B cell (primary cell): Measurements from ENCODE around the gene TMEM164. TPM values are rescaled to one million over a fixed set of nuclear protein-coding genes. Genes with fewer than 3 reads are reported as not detected.

ENCODE experiments used
- ATAC-seq: fragments of 200-7000 bp; cut with Tn5 transposase; one replicate; pipeline ENCODE4 v1.10.0; 2021; ENCODE audit warnings: low read depth, mild to moderate bottlenecking, moderate number of reproducible peaks, moderate library complexity
- CTCF ChIA-PET: fragments of 350-600 bp; sonication (Branson Sonifier 250); formaldehyde crosslinking; loops from one replicate; lab custom pipeline; 2021; ENCODE audit warnings: antibody characterized with exemption, inconsistent platforms; lab: Charles Lee
- POLR2A ChIA-PET: fragments of 350-600 bp; sonication (Branson Sonifier 250); formaldehyde crosslinking; loops from one replicate; lab custom pipeline; 2021; ENCODE audit warnings: antibody characterized with exemption; lab: Charles Lee
- DNase-seq: peaks from one replicate; pipeline ENCODE4 v3.0.0; 2013
- H2AFZ ChIP-seq: 2 replicates; pipeline ENCODE4 v1.6.1; 2012; ENCODE audit warnings: mild to moderate bottlenecking, low read depth, low read length; ENCODE audit not compliant: insufficient read depth, poor library complexity, severe bottlenecking
- H3K27ac ChIP-seq, 2 donors: 1 replicate in 1 of 2; 2 replicates in 1 of 2; pipeline ENCODE4 v1.5.1; 2012 to 2013; ENCODE audit warnings: low read length in 2 of 2, mild to moderate bottlenecking in 2 of 2, moderate library complexity in 1 of 2
- H3K27me3 ChIP-seq, 4 experiments: fragments of 200-600 bp in 1 of 4; sonication (generic) in 1 of 4; replicated peaks in 1 of 4; 1 replicate in 2 of 4; 2 replicates in 2 of 4; pipeline versions ENCODE4 v1.6.1 to v1.7.0; 2013 to 2016; ENCODE audit warnings: low read length in 3 of 4, mild to moderate bottlenecking in 2 of 4, mixed read lengths in 1 of 4, moderate library complexity in 1 of 4; ENCODE audit not compliant: insufficient read depth in 4 of 4, control insufficient read depth in 3 of 4; ENCODE audit errors: control extremely low read depth in 1 of 4
- H3K36me3 ChIP-seq, 2 experiments: replicated peaks in 1 of 2; 1 replicate in 1 of 2; 2 replicates in 1 of 2; pipeline versions ENCODE4 v1.6.1 to v1.7.1; 2013; ENCODE audit warnings: low read length in 1 of 2; ENCODE audit not compliant: insufficient read depth in 2 of 2, control insufficient read depth in 1 of 2; ENCODE audit errors: control extremely low read depth in 1 of 2, extremely low read depth in 1 of 2
- H3K4me1 ChIP-seq, 2 donors: fragments of 200-600 bp in 1 of 2; sonication (generic) in 1 of 2; 1 replicate in 1 of 2; 2 replicates in 1 of 2; pipeline versions ENCODE4 v1.5.1 to v1.6.1; 2013 to 2017; ENCODE audit warnings: low read length in 2 of 2; ENCODE audit not compliant: control insufficient read depth in 2 of 2, insufficient read depth in 2 of 2
- H3K4me2 ChIP-seq: replicated peaks from 2 replicates; pipeline ENCODE3; 2012; ENCODE audit warnings: mild to moderate bottlenecking, low read depth, low read length; ENCODE audit not compliant: poor library complexity, severe bottlenecking
- H3K4me3 ChIP-seq, 5 experiments: fragments of 200-600 bp in 1 of 5; sonication (generic) in 1 of 5; 1 replicate in 3 of 5; 2 replicates in 2 of 5; pipeline versions ENCODE4 v1.5.1 to v1.7.0; 2011 to 2016; ENCODE audit warnings: low read length in 4 of 5, mild to moderate bottlenecking in 4 of 5, low read depth in 2 of 5, control low read depth in 1 of 5, moderate library complexity in 1 of 5; ENCODE audit not compliant: insufficient read depth in 1 of 5; ENCODE audit errors: control extremely low read depth in 1 of 5, extremely low read depth in 1 of 5
- H3K79me2 ChIP-seq: fragments of 200-600 bp; sonication (generic); one replicate; pipeline ENCODE4 v1.6.0; 2016; ENCODE audit warnings: low read length; ENCODE audit not compliant: control insufficient read depth, insufficient read depth
- H3K9ac ChIP-seq: fragments of 200-600 bp; sonication (generic); 2 replicates; pipeline ENCODE4 v1.6.1; 2017; ENCODE audit warnings: mild to moderate bottlenecking, low read length, moderate library complexity
- H3K9me3 ChIP-seq, 3 donors: one replicate each; pipeline versions ENCODE4 v1.6.1 to v1.7.1; 2013; ENCODE audit warnings: low read length in 2 of 3; ENCODE audit not compliant: control insufficient read depth in 2 of 3, insufficient read depth in 1 of 3; ENCODE audit errors: control extremely low read depth in 1 of 3
- H4K20me1 ChIP-seq: 2 replicates; pipeline ENCODE4 v1.6.0; 2012; ENCODE audit warnings: mild to moderate bottlenecking, low read length; ENCODE audit not compliant: insufficient read depth, control insufficient read depth, poor library complexity, severe bottlenecking
- H3K27ac Mint-ChIP-seq: one replicate; pipeline ENCODE4 v1.8.0; 2021; ENCODE audit warnings: mixed read lengths
- H3K27me3 Mint-ChIP-seq: one replicate; pipeline ENCODE4 v1.8.0; 2021; ENCODE audit warnings: mixed read lengths
- H3K4me1 Mint-ChIP-seq: one replicate; pipeline ENCODE4 v1.8.0; 2021; ENCODE audit warnings: mixed read lengths
- H3K4me3 Mint-ChIP-seq: one replicate; pipeline ENCODE4 v1.8.0; 2021; ENCODE audit warnings: mixed read lengths
- H3K9me3 Mint-ChIP-seq: one replicate; pipeline ENCODE4 v1.8.0; 2022; ENCODE audit warnings: mixed read lengths; ENCODE audit not compliant: insufficient read depth
- EZH2 ChIP-seq: IDR thresholded peaks from 2 replicates; pipeline ENCODE4 v1.6.1; 2012; ENCODE audit warnings: borderline replicate concordance, low read depth, mild to moderate bottlenecking, moderate library complexity, low read length; ENCODE audit not compliant: insufficient read depth, poor library complexity, severe bottlenecking
- WGBS: methylation state at CpG from one replicate; pipeline ENCODE4 v1.1.5; 2013; ENCODE audit warnings: missing lambda C conversion rate; ENCODE audit not compliant: insufficient coverage; 5-methylcytosine and 5-hydroxymethylcytosine counted together
- intact Hi-C: fragments of 100-400 bp; cut with micrococcal nuclease; formaldehyde crosslinking; loops from one replicate; pipeline ENCODE4 v1.10.0; 2022
- polyA plus RNA-seq: library from polyadenylated mRNA; depleted of rRNA; stranded (reverse); fragments of >200 nt; gene quantifications from 2 replicates; pipeline ENCODE4 v1.2.3, GENCODE V29; 2012
- total RNA-seq, 2 donors: library from RNA; stranded (reverse); fragments of 120-200 nt in 1 of 2; gene quantifications; 1 replicate in 1 of 2; 2 replicates in 1 of 2; pipeline versions ENCODE4 v1.2.3 to v1.2.4, GENCODE V29; 2013 to 2022
- TF ChIP-seq, protein P1 (sequence below): fragments of 200-600 bp; IDR thresholded peaks from one replicate; pipeline ENCODE4 v1.8.0; 2022; ENCODE audit warnings: antibody characterized with exemption, mild to moderate bottlenecking

The TMEM164 gene
- total and polyA plus RNA-seq, 2 donors (not counting 1 experiment from before 2014, with no cell fraction given), result 9.4 to 26.6 TPM

DNA sequence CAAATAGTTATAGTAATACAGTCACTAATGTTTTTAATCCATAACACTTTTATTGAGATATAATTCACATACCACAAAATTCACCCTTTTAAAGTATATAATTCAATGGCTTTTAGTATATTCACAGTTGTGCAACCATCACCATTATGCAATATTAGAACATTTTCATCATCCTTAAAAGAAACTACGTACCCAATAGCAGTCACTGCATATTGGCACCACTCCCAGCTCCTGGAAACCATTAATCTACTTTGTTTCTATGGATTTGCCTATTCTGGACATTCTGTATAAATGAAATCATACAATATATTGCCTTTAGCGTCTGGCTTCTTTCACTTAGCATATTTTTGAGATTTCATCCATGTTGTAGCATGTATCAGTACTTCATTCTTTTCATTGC lies 215.7 kb downstream of the TMEM164 start:
- TF ChIP-seq EZH2, result no peak
- TF ChIP-seq, protein P1, sequence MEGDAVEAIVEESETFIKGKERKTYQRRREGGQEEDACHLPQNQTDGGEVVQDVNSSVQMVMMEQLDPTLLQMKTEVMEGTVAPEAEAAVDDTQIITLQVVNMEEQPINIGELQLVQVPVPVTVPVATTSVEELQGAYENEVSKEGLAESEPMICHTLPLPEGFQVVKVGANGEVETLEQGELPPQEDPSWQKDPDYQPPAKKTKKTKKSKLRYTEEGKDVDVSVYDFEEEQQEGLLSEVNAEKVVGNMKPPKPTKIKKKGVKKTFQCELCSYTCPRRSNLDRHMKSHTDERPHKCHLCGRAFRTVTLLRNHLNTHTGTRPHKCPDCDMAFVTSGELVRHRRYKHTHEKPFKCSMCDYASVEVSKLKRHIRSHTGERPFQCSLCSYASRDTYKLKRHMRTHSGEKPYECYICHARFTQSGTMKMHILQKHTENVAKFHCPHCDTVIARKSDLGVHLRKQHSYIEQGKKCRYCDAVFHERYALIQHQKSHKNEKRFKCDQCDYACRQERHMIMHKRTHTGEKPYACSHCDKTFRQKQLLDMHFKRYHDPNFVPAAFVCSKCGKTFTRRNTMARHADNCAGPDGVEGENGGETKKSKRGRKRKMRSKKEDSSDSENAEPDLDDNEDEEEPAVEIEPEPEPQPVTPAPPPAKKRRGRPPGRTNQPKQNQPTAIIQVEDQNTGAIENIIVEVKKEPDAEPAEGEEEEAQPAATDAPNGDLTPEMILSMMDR, result no peak
- H3K9me3 ChIP-seq, result no peaks in the 10 kb centered on the region
- H3K4me2 ChIP-seq, result no peak overlapping the region
- H3K9me3 Mint-ChIP-seq, result no peaks in the 10 kb centered on the region
- H3K27me3 ChIP-seq, result no peaks in the 10 kb centered on the region
- H3K4me1 Mint-ChIP-seq, result peaks cover 10% of the 10 kb centered on the region
- intact Hi-C loops, result no loop called here
- H3K27me3 Mint-ChIP-seq, result no peaks in the 10 kb centered on the region
- peaks cover 0 to 6% of the 10 kb centered on the region in 2 donors for H3K4me1 ChIP-seq
- CTCF ChIA-PET, result no interaction called here
- no peak for DNase-seq
- H4K20me1 ChIP-seq, result no peaks in the 10 kb centered on the region
- H3K27ac ChIP-seq, result no peak overlapping the region
- no peaks in the 10 kb centered on the region for H3K36me3 ChIP-seq
- no CpG with 5 or more reads among the region's 2 CpGs for WGBS
- POLR2A ChIA-PET, result no interaction called here
- H3K4me3 Mint-ChIP-seq, result no peak overlapping the region
- no peak for ATAC-seq
- no peak overlapping the region for H3K27ac Mint-ChIP-seq
- H3K9ac ChIP-seq, result no peak overlapping the region
- H3K79me2 ChIP-seq, result no peaks in the 10 kb centered on the region
- H2AFZ ChIP-seq, result no peak overlapping the region
- no peak overlapping the region for H3K4me3 ChIP-seq

DNA sequence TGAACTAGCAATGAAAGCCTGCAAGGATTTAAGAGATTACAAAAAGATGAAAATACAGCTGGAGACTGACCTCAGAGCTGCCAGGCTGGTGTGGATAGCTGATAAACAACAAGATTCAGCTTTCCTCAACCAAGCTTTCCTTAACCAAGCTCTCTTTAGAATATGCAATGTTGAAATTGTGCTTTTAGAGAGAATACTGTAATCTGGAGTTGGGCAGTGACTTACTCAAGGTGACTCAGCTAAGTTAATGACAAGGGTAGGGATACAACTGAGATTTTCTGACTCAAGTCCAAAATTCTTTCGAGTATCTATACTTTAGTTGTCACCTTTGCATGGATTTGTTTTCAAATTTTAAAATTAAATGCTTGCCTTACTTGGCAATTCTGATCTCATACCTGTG lies 217.0 kb downstream of the TMEM164 start:
- H3K4me2 ChIP-seq, result no peak overlapping the region
- H3K36me3 ChIP-seq, result no peaks in the 10 kb centered on the region
- ChIA-PET CTCF (no interaction called here), POLR2A (no interaction called here)
- no peaks in the 10 kb centered on the region for H3K9me3 ChIP-seq
- Mint-ChIP-seq H3K27me3 (no peaks in the 10 kb centered on the region), H3K9me3 (no peaks in the 10 kb centered on the region), H3K4me3 (no peak overlapping the region), H3K27ac (no peak overlapping the region), H3K4me1 (peaks cover 12% of the 10 kb centered on the region)
- DNase-seq (no peak), ATAC-seq (no peak)
- no peak for TF ChIP-seq EZH2
- TF ChIP-seq, protein P1, result no peak
- H3K4me1 ChIP-seq, result peaks cover 0 to 6% of the 10 kb centered on the region in 2 donors
- no peak overlapping the region for H2AFZ ChIP-seq
- no peak overlapping the region for H3K4me3 ChIP-seq
- WGBS, result no CpG with 5 or more reads among the region's 1 CpG
- intact Hi-C loops, result no loop called here
- H3K79me2 ChIP-seq, result no peaks in the 10 kb centered on the region
- H3K27ac ChIP-seq, result no peak overlapping the region
- H4K20me1 ChIP-seq, result no peaks in the 10 kb centered on the region
- H3K9ac ChIP-seq, result no peak overlapping the region
- H3K27me3 ChIP-seq, result no peaks in the 10 kb centered on the region
